A172 (cell line): ENCODE results near the gene POMT2. TPM values are rescaled to one million over a fixed set of nuclear protein-coding genes. Genes with fewer than 3 reads are reported as not detected.

Experiments
- DNase-seq: peaks from one replicate; pipeline ENCODE4 v3.0.0-alpha.2; 2015; ENCODE audit warnings: low spot score
- total RNA-seq: library from RNA; depleted of rRNA; stranded (reverse); fragments of >200 nt; shearing (Covaris generic); gene quantifications from 2 replicates; pipeline ENCODE4 v1.2.3, GENCODE V29; 2014; rRNA removed

The POMT2 gene
- total RNA-seq, 1 experiment from 2014 or later, result 14.5 TPM

- DNase-seq, result no peak
Observed at GRCh38 chr14:77240336-77240915, 80.3 kb downstream of the POMT2 start.

- DNase-seq, result no peak
Observed at GRCh38 chr14:77239412-77239811, 81.3 kb downstream of the POMT2 start.

- no peak for DNase-seq
Observed at GRCh38 chr14:77238996-77239395, 81.7 kb downstream of the POMT2 start.

GRCh38 chr14:77238356-77238755 is 82.3 kb downstream of the POMT2 start:
- DNase-seq, result no peak

GRCh38 chr14:77236814-77237213 is 83.9 kb downstream of the POMT2 start:
- DNase-seq, result no peak

- DNase-seq, result no peak
Observed at GRCh38 chr14:77231721-77232120, 89.0 kb downstream of the POMT2 start.

GRCh38 chr14:77230914-77231313 is 89.8 kb downstream of the POMT2 start:
- DNase-seq, result no peak

- DNase-seq, result no peak
Observed at GRCh38 chr14:77228056-77228455, 92.6 kb downstream of the POMT2 start.

- DNase-seq, result no peak
Observed at GRCh38 chr14:77225892-77226557, 94.7 kb downstream of the POMT2 start.

GRCh38 chr14:77225254-77225653 is 95.4 kb downstream of the POMT2 start:
- DNase-seq, result no peak

Other genes starting within 250 kb of the POMT2 start
- 9.9 and 13.5 TPM in 2 replicates for gene CIPC, start 222.6 kb downstream of the POMT2 start, total RNA-seq
- not detected in 2 replicates for gene ZDHHC22, start 179.1 kb downstream of the POMT2 start, total RNA-seq
- gene TMEM63C, start 139.1 kb downstream of the POMT2 start, total RNA-seq, result 0.62 and 0.98 TPM in 2 replicates
- gene NGB, start 49.7 kb downstream of the POMT2 start, total RNA-seq, result not detected in 2 replicates
- gene GSTZ1, start 153 bp upstream of the POMT2 start, total RNA-seq, result 28.6 and 30.4 TPM in 2 replicates
- gene TMED8, start 56.2 kb upstream of the POMT2 start, total RNA-seq, result 11.1 and 11.5 TPM in 2 replicates
- gene SAMD15, start 56.5 kb upstream of the POMT2 start, total RNA-seq, result 1.9 and 2.7 TPM in 2 replicates
- not detected in 2 replicates for gene NOXRED1, start 102.6 kb upstream of the POMT2 start, total RNA-seq
- 16.1 and 20.5 TPM in 2 replicates for gene VIPAS39, start 136.7 kb upstream of the POMT2 start, total RNA-seq
- gene AHSA1, start 137.2 kb upstream of the POMT2 start, total RNA-seq, result 178 and 229 TPM in 2 replicates
- 2.8 TPM in 1 of 2 replicates, not detected in the other for gene ISM2, start 177.9 kb upstream of the POMT2 start, total RNA-seq